Measurements from ENCODE around the gene KCNQ5.

DNA sequence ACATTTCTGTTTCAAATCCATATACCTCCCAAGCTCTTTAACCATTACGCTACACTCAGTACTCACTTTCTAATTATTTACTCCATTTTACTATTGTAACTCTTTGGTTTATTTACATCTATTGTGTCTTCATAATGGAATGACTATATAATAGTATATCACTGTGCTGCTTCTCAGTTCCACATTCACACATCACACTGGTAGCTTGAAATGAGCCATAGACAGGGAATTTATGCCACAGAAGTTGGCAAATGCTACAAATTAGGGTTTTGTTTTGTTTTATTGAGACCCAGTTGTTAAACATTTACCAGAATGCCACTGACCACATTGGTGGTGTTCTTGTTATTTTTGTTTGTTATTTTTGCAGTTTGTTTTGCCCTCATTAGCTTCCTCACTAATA, 213.9 kb downstream of the KCNQ5 start:
- TF ChIP-seq, protein P1, sequence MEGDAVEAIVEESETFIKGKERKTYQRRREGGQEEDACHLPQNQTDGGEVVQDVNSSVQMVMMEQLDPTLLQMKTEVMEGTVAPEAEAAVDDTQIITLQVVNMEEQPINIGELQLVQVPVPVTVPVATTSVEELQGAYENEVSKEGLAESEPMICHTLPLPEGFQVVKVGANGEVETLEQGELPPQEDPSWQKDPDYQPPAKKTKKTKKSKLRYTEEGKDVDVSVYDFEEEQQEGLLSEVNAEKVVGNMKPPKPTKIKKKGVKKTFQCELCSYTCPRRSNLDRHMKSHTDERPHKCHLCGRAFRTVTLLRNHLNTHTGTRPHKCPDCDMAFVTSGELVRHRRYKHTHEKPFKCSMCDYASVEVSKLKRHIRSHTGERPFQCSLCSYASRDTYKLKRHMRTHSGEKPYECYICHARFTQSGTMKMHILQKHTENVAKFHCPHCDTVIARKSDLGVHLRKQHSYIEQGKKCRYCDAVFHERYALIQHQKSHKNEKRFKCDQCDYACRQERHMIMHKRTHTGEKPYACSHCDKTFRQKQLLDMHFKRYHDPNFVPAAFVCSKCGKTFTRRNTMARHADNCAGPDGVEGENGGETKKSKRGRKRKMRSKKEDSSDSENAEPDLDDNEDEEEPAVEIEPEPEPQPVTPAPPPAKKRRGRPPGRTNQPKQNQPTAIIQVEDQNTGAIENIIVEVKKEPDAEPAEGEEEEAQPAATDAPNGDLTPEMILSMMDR (IDR thresholded peaks at IDR 0.05) = no peak
- no peak for TF ChIP-seq POLR2A (IDR thresholded peaks at IDR 0.05)
